ENCODE data around the gene AKR1C1.
"Not testable (repeated sequence)": the region's sequence is repeated elsewhere in the genome, so short reads cannot be mapped to it uniquely, and the experiment has no call there.

DNA sequence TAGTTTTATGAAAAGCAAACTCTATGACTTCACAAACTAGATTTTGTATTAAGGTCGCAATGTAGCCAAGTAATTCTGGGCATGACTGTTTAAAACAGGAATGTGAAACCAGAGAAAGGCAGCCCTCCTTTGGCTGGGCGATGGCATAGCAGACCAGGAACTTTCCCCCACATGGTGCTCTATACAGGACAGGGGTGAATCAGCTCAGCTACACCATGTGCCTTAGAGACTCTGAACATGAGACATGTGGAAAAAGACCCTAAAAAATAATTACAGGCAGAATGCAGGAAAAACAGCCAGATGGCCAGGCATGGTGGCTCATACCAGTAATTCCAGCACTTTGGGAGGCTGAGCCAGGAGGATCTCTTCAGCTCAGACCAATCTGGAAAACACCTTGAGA, 20.3 kb upstream of the AKR1C1 start:
- TF ChIP-seq FOXP2 (optimal IDR thresholded peaks at IDR 0.05; ENCODE audit: control extremely low read depth, extremely low read length, insufficient read depth); EZH2 (IDR thresholded peaks at IDR 0.05): not testable (repeated sequence)

Data from SK-N-MC (cell line).